GM12878 (cell line): ENCODE data around the gene CD2. TPM values are rescaled to one million over a fixed set of nuclear protein-coding genes. Genes with fewer than 3 reads are reported as not detected.
"Not testable (repeated sequence)": the region's sequence is repeated elsewhere in the genome, so short reads cannot be mapped to it uniquely, and the experiment has no call there.

Experiments
- ATAC-seq: fragments of 200-7000 bp; cut with Tn5 transposase; 3 replicates; pipeline ENCODE4 v1.9.1; 2020; ENCODE audit warnings: mild to moderate bottlenecking, moderate library complexity
- BruUV-seq: library from RNA; stranded (reverse); fragments of 400-500 nt; replicated peaks from 2 replicates; lab custom pipeline; 2021; lab: Mats Ljungman, UMichigan
- CTCF ChIA-PET: fragments of 300-600 bp; sonication (Branson Sonifier 250); formaldehyde crosslinking; extraction: SDS; loops from one replicate; lab custom pipeline; 2021; ENCODE audit warnings: inconsistent platforms; lab: Yijun Ruan, JAX
- POLR2A ChIA-PET: fragments of 350-600 bp; formaldehyde crosslinking; extraction: SDS; loops from one replicate; lab custom pipeline; 2021; ENCODE audit warnings: inconsistent platforms; lab: Charles Lee
- RAD21 ChIA-PET: fragments of 300-600 bp; sonication (Branson Sonifier 250); formaldehyde crosslinking; loops from one replicate; lab custom pipeline; 2023; ENCODE audit warnings: antibody characterized with exemption; ENCODE audit not compliant: unreplicated experiment; lab: Charles Lee
- SMC1A ChIA-PET: fragments of 300-600 bp; sonication (Branson Sonifier 250); formaldehyde crosslinking; loops from one replicate; lab custom pipeline; 2023; ENCODE audit not compliant: unreplicated experiment, uncharacterized antibody; lab: Charles Lee
- DNase-seq: peaks from one replicate; pipeline ENCODE4 v3.0.0-alpha.2; 2011; ENCODE audit warnings: low read depth, low spot score
- FAIRE-seq: peaks from 3 replicates; lab custom pipeline; 2011; peaks lifted over from hg19 to GRCh38; lab: Jason Lieb, UNC
- H2AFZ ChIP-seq: 2 replicates; pipeline ENCODE4 v1.6.0; 2011; ENCODE audit warnings: low read depth, low read length, control low read depth; ENCODE audit not compliant: control insufficient read depth
- H3K27ac ChIP-seq: 2 replicates; pipeline ENCODE4 v1.5.1; 2011; ENCODE audit warnings: control low read depth; ENCODE audit not compliant: control insufficient read depth, insufficient read depth
- H3K27me3 ChIP-seq, 2 experiments: replicated peaks in 1 of 2; 2 replicates each; pipeline versions ENCODE4 v1.6.0 to v1.6.1; 2011; ENCODE audit warnings: low read length in 1 of 2; ENCODE audit not compliant: control insufficient read depth in 2 of 2, insufficient read depth in 2 of 2
- H3K36me3 ChIP-seq, 2 experiments: 2 replicates each; pipeline ENCODE4 v1.5.1; 2011; ENCODE audit warnings: low read length in 1 of 2; ENCODE audit not compliant: control insufficient read depth in 2 of 2, insufficient read depth in 2 of 2
- H3K4me1 ChIP-seq: 2 replicates; pipeline ENCODE4 v1.6.1; 2011; ENCODE audit warnings: mild to moderate bottlenecking, low read length, moderate library complexity, mixed read lengths; ENCODE audit not compliant: control insufficient read depth, insufficient read depth
- H3K4me2 ChIP-seq: 2 replicates; pipeline ENCODE4 v1.6.0; 2011; ENCODE audit warnings: control low read depth; ENCODE audit not compliant: control insufficient read depth, insufficient read depth
- H3K4me3 ChIP-seq: fragments of 200-600 bp; sonication (generic); 2 replicates; pipeline ENCODE4 v1.5.1; 2016
- H3K79me2 ChIP-seq: 2 replicates; pipeline ENCODE4 v1.6.0; 2011; ENCODE audit warnings: low read length; ENCODE audit not compliant: control insufficient read depth, insufficient read depth
- H3K9ac ChIP-seq: 2 replicates; pipeline ENCODE4 v1.8.0; 2011; ENCODE audit warnings: low read length, control low read depth, mixed read lengths; ENCODE audit not compliant: control insufficient read depth, insufficient read depth
- H3K9me3 ChIP-seq: replicated peaks from 3 replicates; pipeline ENCODE4 v1.5.1; 2011; ENCODE audit warnings: mild to moderate bottlenecking, low read length; ENCODE audit not compliant: control insufficient read depth, insufficient read depth
- H4K20me1 ChIP-seq: 2 replicates; pipeline ENCODE4 v1.6.0; 2011; ENCODE audit not compliant: control insufficient read depth, insufficient read depth
- BCL11A ChIP-seq: IDR thresholded peaks from 2 replicates; pipeline ENCODE4 v1.6.1; 2011; ENCODE audit warnings: low read depth, low read length
- CHD1 ChIP-seq: IDR thresholded peaks from 2 replicates; pipeline ENCODE4 v1.6.1; 2012; ENCODE audit warnings: low read depth, low read length, improper control_type of control experiment
- DPF2 ChIP-seq: fragments of 450-650 bp; IDR thresholded peaks from 2 replicates; pipeline ENCODE4 v1.6.1; 2017; ENCODE audit warnings: mild to moderate bottlenecking
- RAD51 ChIP-seq: fragments of 450-650 bp; IDR thresholded peaks from 2 replicates; pipeline ENCODE4 v1.6.1; 2016; ENCODE audit warnings: moderate library complexity, mild to moderate bottlenecking, inconsistent platforms
- SIX5 ChIP-seq: IDR thresholded peaks from 2 replicates; pipeline ENCODE4 v1.6.1; 2011; ENCODE audit warnings: mild to moderate bottlenecking, low read depth, low read length, moderate library complexity; ENCODE audit not compliant: severe bottlenecking
- YY1 ChIP-seq: IDR thresholded peaks from 2 replicates; pipeline ENCODE4 v1.6.1; 2011; ENCODE audit warnings: low read depth, mild to moderate bottlenecking, low read length
- ZBTB4 ChIP-seq: fragments of 450-650 bp; formaldehyde crosslinking; IDR thresholded peaks from 2 replicates; pipeline ENCODE4 v1.4.0; 2022; ENCODE audit warnings: mild to moderate bottlenecking, moderate library complexity
- WGBS: methylation state at CpG from one replicate; pipeline ENCODE4 v1.1.6; 2016; ENCODE audit warnings: low lambda C conversion rate; ENCODE audit not compliant: insufficient replicate concordance, insufficient coverage; ENCODE audit errors: missing lambda C conversion rate; 5-methylcytosine and 5-hydroxymethylcytosine counted together
- in situ Hi-C: fragments of 300-500 bp; cut with MboI; formaldehyde crosslinking; loops from 9 replicates; pipeline ENCODE4 v1.14.3; 2018; ENCODE audit warnings: mixed read lengths
- intact Hi-C: fragments of 100-400 bp; cut with micrococcal nuclease; formaldehyde crosslinking; loops from one replicate; pipeline ENCODE4 v1.14.2; 2022; ENCODE audit not compliant: unreplicated experiment
- polyA plus RNA-seq, 11 experiments: library from polyadenylated mRNA; depleted of rRNA in 4 of 11; unstranded in 6 of 11; stranded (reverse) in 5 of 11; fragments of >200 nt; fragmentation: Nextera tagmentation in 4 of 11; fragmentation: Illumina TruSeq in 1 of 11; extraction: Ambion mirVana in 4 of 11; extraction: Trizol in 1 of 11; gene quantifications; 1 replicate in 1 of 11; 2 replicates in 10 of 11; pipeline versions ENCODE4 v1.2.1 to v1.2.3, GENCODE V29; 2011 to 2016; ENCODE audit warnings: inconsistent platforms in 2 of 11, missing spikeins in 2 of 11, low read depth in 1 of 11
- total RNA-seq, 4 experiments: library from RNA; depleted of rRNA in 3 of 4; stranded (reverse); fragments of >200 nt in 3 of 4; fragmentation: Illumina TruSeq in 1 of 4; extraction: Trizol in 1 of 4; gene quantifications; 2 replicates each; pipeline versions ENCODE4 v1.2.1 to v1.2.3, GENCODE V29; 2013 to 2021
- TF ChIP-seq, protein P1 (sequence below): IDR thresholded peaks from 2 replicates; pipeline ENCODE4 v1.6.1; 2012; ENCODE audit warnings: low read length, inconsistent platforms
- TF ChIP-seq, protein P2 (sequence below): fragments of 450-650 bp; IDR thresholded peaks from 2 replicates; pipeline ENCODE4 v1.6.1; 2016; ENCODE audit warnings: mild to moderate bottlenecking

The CD2 gene
- total and polyA plus RNA-seq, 10 of the 15 experiments (the other 5 are each of a cell fraction or from before 2014, with no cell fraction given), result 0.15 to 4.3 (median 2.8) TPM

- TF ChIP-seq, protein P1, sequence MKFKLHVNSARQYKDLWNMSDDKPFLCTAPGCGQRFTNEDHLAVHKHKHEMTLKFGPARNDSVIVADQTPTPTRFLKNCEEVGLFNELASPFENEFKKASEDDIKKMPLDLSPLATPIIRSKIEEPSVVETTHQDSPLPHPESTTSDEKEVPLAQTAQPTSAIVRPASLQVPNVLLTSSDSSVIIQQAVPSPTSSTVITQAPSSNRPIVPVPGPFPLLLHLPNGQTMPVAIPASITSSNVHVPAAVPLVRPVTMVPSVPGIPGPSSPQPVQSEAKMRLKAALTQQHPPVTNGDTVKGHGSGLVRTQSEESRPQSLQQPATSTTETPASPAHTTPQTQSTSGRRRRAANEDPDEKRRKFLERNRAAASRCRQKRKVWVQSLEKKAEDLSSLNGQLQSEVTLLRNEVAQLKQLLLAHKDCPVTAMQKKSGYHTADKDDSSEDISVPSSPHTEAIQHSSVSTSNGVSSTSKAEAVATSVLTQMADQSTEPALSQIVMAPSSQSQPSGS, result no peak
- no peak for TF ChIP-seq DPF2
- TF ChIP-seq SIX5, result no peak
- no peak for TF ChIP-seq BCL11A
Observed at GRCh38 chr1:116755066-116755465, 836 bp downstream of the CD2 start (continued).

- no peak for TF ChIP-seq YY1
- no peak for TF ChIP-seq CHD1
- TF ChIP-seq RAD51, result no peak
- TF ChIP-seq, protein P2, sequence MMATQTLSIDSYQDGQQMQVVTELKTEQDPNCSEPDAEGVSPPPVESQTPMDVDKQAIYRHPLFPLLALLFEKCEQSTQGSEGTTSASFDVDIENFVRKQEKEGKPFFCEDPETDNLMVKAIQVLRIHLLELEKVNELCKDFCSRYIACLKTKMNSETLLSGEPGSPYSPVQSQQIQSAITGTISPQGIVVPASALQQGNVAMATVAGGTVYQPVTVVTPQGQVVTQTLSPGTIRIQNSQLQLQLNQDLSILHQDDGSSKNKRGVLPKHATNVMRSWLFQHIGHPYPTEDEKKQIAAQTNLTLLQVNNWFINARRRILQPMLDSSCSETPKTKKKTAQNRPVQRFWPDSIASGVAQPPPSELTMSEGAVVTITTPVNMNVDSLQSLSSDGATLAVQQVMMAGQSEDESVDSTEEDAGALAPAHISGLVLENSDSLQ, result no peak
- no peak for TF ChIP-seq ZBTB4 (CRISPR knock-in tag)
- intact Hi-C loops, result no loop called here
Observed at GRCh38 chr1:116755681-116756080, 1.5 kb downstream of the CD2 start.

DNA sequence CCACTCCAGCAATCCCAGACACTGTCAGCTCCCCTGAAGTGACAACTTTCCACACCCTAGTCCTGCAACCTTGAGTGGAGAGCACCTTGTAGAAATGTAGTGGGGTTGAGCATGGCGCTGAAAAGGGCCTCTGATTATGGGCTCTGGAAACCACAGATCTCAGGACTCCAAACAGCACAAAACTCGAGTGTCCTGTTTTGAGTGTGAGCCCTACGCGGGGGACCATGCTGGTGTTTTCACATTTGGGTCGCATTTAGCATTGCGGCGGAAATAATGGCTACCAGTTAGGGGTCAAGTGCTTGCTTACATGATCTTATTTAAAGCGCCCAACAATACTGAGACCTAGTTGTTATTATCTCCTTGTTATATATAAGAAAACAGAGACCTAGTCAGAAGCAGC, 1.9 kb downstream of the CD2 start:
- FAIRE-seq, H3K4me3 ChIP-seq, H3K4me2 ChIP-seq, DNase-seq, H3K36me3 ChIP-seq, intact Hi-C loops, ATAC-seq, BruUV-seq, H4K20me1 ChIP-seq, H2AFZ ChIP-seq, POLR2A ChIA-PET, H3K27me3 ChIP-seq, H3K9me3 ChIP-seq, in situ Hi-C loops, H3K4me1 ChIP-seq, H3K79me2 ChIP-seq, H3K27ac ChIP-seq, H3K9ac ChIP-seq: not testable (repeated sequence)
- ChIA-PET SMC1A (interaction anchor here (2.7 to 2.8 kb wide), 2 partner anchors 8 to 14 kb away, joined by 21 read pairs; no protein-coding TSS in a partner anchor), RAD21 (interaction anchor here (0.8 kb wide), 1 partner anchor 9 kb away, joined by 3 read pairs; no protein-coding TSS in a partner anchor), CTCF (interaction anchor here (1.1 kb wide), 1 partner anchor 9 kb away, joined by 3 read pairs; no protein-coding TSS in a partner anchor)
- WGBS, result 55% methylated on average over 7 of the region's 8 CpGs

More at GRCh38 chr1:116755681-116756080, 1.5 kb downstream of the CD2 start:
- no peaks in the 10 kb centered on the region for H3K9me3 ChIP-seq
- no peak overlapping the region for H2AFZ ChIP-seq
- no peaks in the 10 kb centered on the region for H4K20me1 ChIP-seq
- H3K36me3 ChIP-seq, result no peaks in the 10 kb centered on the region
- DNase-seq, result no peak
- H3K27ac ChIP-seq, result no peak overlapping the region
- ChIA-PET CTCF (interaction anchor here (1.1 kb wide), 1 partner anchor 60 kb away, joined by 3 read pairs; no protein-coding TSS in a partner anchor), POLR2A (no interaction called here), SMC1A (interaction anchor here (2.7 to 2.8 kb wide), 2 partner anchors 9 to 14 kb away, joined by 21 read pairs; no protein-coding TSS in a partner anchor), RAD21 (no interaction called here)
- no peak for ATAC-seq
- no peak overlapping the region for H3K4me2 ChIP-seq
- in situ Hi-C loops, result no loop called here
- no peaks in the 10 kb centered on the region for H3K27me3 ChIP-seq
- FAIRE-seq, result no peak
- H3K4me1 ChIP-seq, result no peaks in the 10 kb centered on the region
- H3K4me3 ChIP-seq, result no peak overlapping the region
- no TSS peak for BruUV-seq
- 76% methylated on average over 4 of the region's 4 CpGs for WGBS
- no peak overlapping the region for H3K9ac ChIP-seq
- H3K79me2 ChIP-seq, result no peaks in the 10 kb centered on the region
